HG03521 (cell line): ENCODE data around the gene REPS1.
"Not testable (repeated sequence)": the region's sequence is repeated elsewhere in the genome, so short reads cannot be mapped to it uniquely, and the experiment has no call there.

ENCODE experiments used
- ATAC-seq: cut with Tn5 transposase; IDR thresholded peaks from one replicate; pipeline ENCODE4 v1.9.1; 2021; ENCODE audit warnings: mild to moderate bottlenecking, moderate library complexity; ENCODE audit not compliant: unreplicated experiment

REPS1 gene

GRCh38 chr6:139003751-139004150 is 15.7 kb upstream of the REPS1 start:
- no peak for ATAC-seq

DNA sequence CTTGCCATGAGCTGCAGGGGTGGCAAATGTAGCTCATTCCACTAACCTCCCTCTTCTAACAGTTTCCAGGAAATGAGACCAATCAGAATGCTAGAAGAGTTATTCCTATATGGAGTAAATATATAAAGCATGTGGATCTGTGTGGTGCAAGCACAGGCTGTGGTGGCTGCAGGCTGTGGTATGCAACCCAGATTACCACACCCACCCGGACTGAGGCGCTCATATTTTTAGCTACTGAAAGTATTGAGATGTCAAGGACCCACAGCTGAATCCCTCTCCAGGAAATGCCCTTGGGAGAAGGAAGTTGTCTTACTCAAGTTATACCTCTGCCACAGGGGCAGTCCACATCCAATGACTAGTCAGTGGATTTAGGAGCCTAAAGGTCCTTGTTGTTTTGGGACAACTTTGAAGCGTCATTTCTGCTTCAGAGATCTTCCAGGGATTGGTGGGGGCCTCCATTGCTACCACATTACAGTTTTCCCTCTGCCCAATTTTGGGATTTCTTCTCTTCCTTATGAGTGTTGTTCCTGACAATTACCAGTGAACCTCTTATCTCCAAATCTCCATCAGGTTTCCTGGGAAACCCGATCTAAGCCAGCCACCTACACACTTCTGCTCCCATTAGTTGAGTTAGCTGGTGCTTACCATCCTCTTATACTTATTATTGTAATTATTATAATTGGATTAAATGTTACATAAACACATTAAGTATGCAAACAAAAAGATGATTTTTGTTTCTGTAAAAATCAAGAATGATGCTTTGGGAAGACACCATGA is 12.1 kb upstream of the REPS1 start:
- no peak for ATAC-seq

DNA sequence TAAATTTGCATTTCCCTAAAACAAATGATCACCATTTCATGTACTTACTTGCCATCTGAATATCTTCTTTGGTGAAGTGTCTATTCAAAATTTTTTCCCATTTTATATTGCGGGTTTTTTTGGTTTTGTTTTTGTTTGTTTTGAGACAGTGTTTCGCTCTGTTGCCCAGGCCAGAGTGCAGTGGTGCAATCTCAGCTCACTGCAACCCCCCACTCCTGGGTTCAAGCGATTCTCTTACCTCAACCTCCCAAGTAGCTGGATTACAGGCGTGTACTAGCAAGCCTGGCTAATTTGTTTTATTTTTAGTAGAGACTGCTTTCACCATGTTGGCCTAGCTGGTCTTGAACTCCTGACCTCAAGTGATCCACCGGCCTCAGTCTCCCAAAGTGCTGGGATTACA is 9.1 kb upstream of the REPS1 start:
- no peak for ATAC-seq

- ATAC-seq = no peak
These were observed 8.5 kb upstream of the REPS1 start for GRCh38 chr6:138996524-138996923.

DNA sequence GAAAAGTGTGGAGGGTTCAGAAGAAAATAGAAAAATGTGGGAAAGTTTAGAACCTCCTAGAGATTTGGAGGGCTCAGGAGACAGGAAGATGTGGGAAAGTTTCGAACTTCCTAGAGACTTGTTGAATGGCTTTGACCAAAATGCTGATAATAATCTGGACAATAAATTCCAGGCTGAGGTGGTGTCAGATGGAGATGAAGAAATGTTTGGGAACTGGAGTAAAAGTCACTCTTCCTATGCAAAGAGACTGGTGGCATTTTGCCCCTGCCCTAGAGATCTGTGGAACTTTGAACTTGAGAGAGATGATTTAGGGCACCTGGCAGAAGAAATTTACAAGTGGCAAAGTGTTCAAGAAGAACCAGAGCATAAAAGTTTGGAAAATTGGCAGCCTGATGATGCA is 5.4 kb upstream of the REPS1 start:
- ATAC-seq = not testable (repeated sequence)

GRCh38 chr6:138992965-138993364 is 4.9 kb upstream of the REPS1 start:
- ATAC-seq = not testable (repeated sequence)

- no peak for ATAC-seq
These were observed 3.2 kb upstream of the REPS1 start for GRCh38 chr6:138991206-138991605.

DNA sequence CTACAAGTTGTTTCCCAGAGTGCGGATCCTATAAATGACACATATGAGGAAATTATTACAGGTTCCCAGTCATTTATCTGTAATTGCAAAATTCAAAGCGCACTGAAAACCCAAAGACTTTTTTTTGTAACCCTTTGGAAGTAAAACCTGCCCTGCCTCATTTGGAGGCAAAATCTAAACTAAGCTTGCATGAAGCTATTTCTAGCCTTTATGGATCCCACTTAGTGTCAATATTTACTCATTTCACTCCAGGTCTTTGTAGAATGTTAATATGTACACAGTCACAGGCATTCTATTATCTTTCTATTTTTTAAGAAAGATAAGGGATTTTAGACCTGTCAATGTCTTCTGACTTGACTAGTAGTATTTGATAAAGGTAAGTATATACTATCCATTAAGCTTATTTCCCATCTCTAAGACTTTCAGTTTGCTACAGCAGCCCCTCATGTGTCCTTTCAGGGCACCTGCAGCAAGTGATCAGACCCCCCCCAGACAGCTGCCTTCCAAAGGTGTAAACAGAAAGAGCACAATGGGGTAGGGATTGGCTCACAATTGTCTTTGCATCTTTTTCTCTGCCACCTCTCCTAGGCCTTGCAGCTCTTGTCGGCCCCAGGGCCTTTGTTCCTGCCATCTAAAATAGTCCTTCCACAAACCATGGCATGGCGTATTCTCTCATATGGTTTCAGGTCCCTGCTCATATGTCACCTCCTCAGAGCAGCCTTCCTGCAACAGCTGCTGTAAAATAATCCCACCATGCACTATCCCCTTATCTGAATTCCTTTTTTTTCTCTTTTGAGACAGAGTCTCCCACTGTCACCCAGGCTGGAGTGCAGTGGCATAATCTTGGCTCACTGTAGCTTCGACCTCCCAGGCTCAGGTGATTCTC is 1.3 kb upstream of the REPS1 start:
- no peak for ATAC-seq

GRCh38 chr6:138988469-138988834 is 399 bp upstream of the REPS1 start:
- no peak for ATAC-seq

GRCh38 chr6:138987080-138987642 is 892 bp downstream of the REPS1 start:
- no peak for ATAC-seq

GRCh38 chr6:138986578-138986977 is 1.5 kb downstream of the REPS1 start:
- no peak for ATAC-seq

DNA sequence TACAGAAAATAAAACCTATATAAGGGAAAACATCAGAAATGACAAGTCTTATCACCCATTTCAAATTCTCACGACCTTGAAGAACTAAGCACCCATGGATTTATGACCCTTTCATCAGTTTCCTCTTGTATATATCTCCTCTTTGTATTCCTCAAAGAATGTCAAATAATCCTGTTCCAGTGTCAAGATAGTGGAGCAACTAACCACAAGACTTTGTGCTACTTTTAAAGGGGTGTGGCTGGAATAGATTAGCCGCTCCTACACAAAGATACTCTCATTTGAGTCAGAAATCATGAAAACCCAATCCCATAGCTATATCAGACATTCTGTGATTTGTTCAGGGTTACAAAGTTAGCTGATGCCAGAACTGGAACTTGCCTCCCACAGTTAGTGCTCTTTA is 6.6 kb downstream of the REPS1 start:
- no peak for ATAC-seq

- ATAC-seq = no peak
These were observed 8.0 kb downstream of the REPS1 start for GRCh38 chr6:138979813-138980668.

DNA sequence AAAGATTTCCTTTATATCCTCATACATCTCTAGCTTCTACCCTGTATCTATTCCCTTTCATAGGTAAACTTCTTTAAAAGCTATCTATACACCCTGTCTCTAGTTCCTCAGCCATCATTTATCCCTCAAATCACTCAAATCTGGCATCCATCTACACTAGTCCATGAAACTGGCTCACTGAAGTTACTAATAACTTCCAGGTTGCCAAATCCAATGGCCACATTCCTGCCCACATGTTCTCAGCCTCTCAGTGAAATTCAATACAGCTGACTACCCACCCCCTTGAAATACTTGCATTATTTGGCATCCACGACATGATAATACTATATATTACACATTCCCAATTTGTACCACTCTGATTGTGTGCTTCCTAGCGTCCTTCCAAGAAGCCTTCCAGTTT is 8.7 kb downstream of the REPS1 start:
- ATAC-seq = no peak

DNA sequence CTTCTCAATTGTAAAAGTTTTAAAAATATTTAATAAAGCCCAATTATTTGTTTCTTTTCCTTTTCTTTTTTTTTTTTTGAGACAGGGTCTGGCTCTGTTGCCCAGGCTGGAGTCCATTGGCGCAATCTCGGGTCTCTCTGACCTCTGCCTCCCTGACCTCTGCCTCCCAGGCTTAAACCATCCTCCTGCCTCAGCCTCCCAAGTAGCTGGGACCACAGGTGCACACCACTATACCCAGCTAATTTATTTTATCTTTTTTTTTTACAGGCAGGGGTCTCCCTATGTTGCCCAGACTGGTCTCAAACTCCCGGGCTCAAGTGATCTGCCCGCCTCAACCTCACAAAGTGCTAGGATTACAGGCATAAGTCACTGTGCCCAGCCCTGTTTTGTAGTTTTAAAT is 9.8 kb downstream of the REPS1 start:
- no peak for ATAC-seq

GRCh38 chr6:138977646-138978167 is 10.3 kb downstream of the REPS1 start:
- no peak for ATAC-seq

DNA sequence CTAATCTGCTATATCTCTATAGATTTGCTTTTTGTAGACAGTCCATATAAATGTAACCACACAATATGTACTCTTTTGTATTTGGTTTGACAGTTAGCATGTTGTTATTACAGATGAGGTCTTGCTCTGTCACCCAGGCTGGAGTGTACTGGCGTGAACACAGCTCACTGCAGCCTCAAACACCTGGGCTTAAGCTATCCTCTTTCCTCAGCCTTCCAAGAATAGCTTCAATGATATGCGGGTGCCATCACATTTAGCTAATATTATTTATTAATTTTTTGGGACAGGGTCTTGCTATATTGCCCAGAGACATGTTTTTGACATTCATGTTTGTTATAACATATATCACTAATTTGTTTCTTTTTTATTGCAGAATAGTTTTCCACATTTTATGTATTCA is 10.8 kb downstream of the REPS1 start:
- ATAC-seq = no peak

GRCh38 chr6:138975815-138976214 is 12.2 kb downstream of the REPS1 start:
- no peak for ATAC-seq

GRCh38 chr6:138973466-138974153 is 14.4 kb downstream of the REPS1 start:
- no peak for ATAC-seq

GRCh38 chr6:138972226-138972665 is 15.8 kb downstream of the REPS1 start:
- ATAC-seq = no peak
